Mucosa of descending colon (tissue), 3 donors: ENCODE data around the gene LRRC40. TPM values are rescaled to one million over a fixed set of nuclear protein-coding genes. Genes with fewer than 3 reads are reported as not detected.
A peak's percentile ranks its signal among the peaks of the same experiment; 100 is the strongest.
"Not testable (repeated sequence)": the region's sequence is repeated elsewhere in the genome, so short reads cannot be mapped to it uniquely, and the experiment has no call there.

Experiments used
- ATAC-seq: fragments of 200-7000 bp; cut with Tn5 transposase; one replicate; pipeline ENCODE4 v1.9.1; 2020; ENCODE audit warnings: mild to moderate bottlenecking, moderate library complexity
- DNase-seq, 3 donors: peaks; one replicate each; pipeline ENCODE4 v3.0.0-alpha.2; 2020
- H3K36me3 ChIP-seq: fragments of 200-600 bp; one replicate; pipeline ENCODE4 v1.8.0; 2021; ENCODE audit warnings: low read depth, mild to moderate bottlenecking
- H3K4me1 ChIP-seq: fragments of 200-600 bp; one replicate; pipeline ENCODE4 v1.8.0; 2021; ENCODE audit warnings: low read depth, mild to moderate bottlenecking
- H3K4me3 ChIP-seq: fragments of 200-600 bp; one replicate; pipeline ENCODE4 v1.8.0; 2021; ENCODE audit warnings: mild to moderate bottlenecking
- H3K9me3 ChIP-seq: fragments of 200-600 bp; one replicate; pipeline ENCODE4 v1.8.0; 2021; ENCODE audit warnings: mild to moderate bottlenecking
- intact Hi-C, 2 donors: fragments of 100-400 bp; cut with DNase I in 1 of 2; cut with micrococcal nuclease in 1 of 2; formaldehyde crosslinking; loops; one replicate each; pipeline versions ENCODE4 v1.11.0 to v1.11.1; 2022; cut with DNase I, micrococcal nuclease
- total RNA-seq, 3 donors: library from RNA; stranded (reverse); fragmentation: NEBNext Ultra II Directional in 2 of 3; extraction: Animal tissue kit (Norgen Biotek cat#: 25700) in 2 of 3; gene quantifications; one replicate each; pipeline versions ENCODE4 v1.2.1 to v1.2.4, GENCODE V29; 2021 to 2023
- TF ChIP-seq, protein P1 (sequence below): fragments of 200-600 bp; IDR thresholded peaks from one replicate; pipeline ENCODE4 v1.8.0; 2022; ENCODE audit warnings: antibody characterized with exemption, mild to moderate bottlenecking
- donor health status: DM: no; HTN: no; CAD: no; lungs with moderate emphysema.
- donor health status: DM: no; HTN: no; CAD: no.
- donor health status: DM: no; HTN: yes; CAD: no.

The LRRC40 gene
- total RNA-seq, 3 donors from 2014 or later: 9.0 to 13.4 (median 10.4) TPM

DNA sequence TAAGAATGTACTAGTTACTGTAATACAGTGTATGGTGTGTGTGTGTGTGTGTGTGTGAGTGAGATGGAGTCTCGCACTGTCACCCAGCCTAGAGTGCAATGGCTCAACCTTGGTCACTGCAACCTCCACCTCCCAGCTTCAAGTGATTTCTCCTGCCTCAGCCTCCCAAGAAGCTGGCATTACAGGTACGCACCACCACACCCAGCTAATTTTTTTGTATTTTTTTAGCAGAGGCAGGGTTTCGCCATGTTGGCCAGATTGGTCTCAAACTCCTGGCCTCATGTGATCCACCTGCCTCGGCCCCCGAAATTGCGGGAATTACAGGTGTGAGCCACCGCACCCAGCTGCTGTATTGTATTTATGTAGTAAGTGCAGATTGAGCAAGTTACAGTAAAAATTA, 2.9 kb upstream of the LRRC40 start:
- TF ChIP-seq, protein P1, sequence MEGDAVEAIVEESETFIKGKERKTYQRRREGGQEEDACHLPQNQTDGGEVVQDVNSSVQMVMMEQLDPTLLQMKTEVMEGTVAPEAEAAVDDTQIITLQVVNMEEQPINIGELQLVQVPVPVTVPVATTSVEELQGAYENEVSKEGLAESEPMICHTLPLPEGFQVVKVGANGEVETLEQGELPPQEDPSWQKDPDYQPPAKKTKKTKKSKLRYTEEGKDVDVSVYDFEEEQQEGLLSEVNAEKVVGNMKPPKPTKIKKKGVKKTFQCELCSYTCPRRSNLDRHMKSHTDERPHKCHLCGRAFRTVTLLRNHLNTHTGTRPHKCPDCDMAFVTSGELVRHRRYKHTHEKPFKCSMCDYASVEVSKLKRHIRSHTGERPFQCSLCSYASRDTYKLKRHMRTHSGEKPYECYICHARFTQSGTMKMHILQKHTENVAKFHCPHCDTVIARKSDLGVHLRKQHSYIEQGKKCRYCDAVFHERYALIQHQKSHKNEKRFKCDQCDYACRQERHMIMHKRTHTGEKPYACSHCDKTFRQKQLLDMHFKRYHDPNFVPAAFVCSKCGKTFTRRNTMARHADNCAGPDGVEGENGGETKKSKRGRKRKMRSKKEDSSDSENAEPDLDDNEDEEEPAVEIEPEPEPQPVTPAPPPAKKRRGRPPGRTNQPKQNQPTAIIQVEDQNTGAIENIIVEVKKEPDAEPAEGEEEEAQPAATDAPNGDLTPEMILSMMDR: no peak
- no peak overlapping the region for H3K4me3 ChIP-seq
- H3K9me3 ChIP-seq: no peaks in the 10 kb centered on the region
- intact Hi-C loops: no loop called here
- H3K36me3 ChIP-seq: no peaks in the 10 kb centered on the region
- peaks cover 23% of the 10 kb centered on the region for H3K4me1 ChIP-seq
- ATAC-seq (no peak), DNase-seq (no peak)

DNA sequence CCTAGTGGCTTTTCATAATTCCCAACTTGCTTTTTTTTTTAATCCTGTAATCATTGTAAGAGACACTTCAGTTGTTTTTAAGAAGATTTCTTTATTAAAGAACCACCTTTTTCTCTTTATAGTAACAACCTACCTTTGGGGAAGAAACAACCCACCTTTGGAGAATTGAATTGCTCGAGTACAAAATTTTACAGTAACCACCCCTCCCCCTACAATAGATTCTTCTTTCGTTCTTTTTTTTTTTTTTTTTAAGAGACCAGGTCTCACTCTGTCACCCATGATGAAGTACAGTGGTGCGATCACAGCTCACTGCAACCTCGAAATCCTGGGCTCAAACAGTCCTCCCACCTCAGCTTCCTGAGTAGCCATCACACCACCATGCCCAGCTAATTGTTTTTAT, 2.1 kb upstream of the LRRC40 start:
- TF ChIP-seq, protein P1: no peak
- Histone ChIP-seq H3K4me1 (peaks cover 23% of the 10 kb centered on the region), H3K9me3 (no peaks in the 10 kb centered on the region), H3K4me3 (no peak overlapping the region), H3K36me3 (no peaks in the 10 kb centered on the region)
- DNase-seq (no peak), ATAC-seq (no peak)
- intact Hi-C loops: no loop called here

DNA sequence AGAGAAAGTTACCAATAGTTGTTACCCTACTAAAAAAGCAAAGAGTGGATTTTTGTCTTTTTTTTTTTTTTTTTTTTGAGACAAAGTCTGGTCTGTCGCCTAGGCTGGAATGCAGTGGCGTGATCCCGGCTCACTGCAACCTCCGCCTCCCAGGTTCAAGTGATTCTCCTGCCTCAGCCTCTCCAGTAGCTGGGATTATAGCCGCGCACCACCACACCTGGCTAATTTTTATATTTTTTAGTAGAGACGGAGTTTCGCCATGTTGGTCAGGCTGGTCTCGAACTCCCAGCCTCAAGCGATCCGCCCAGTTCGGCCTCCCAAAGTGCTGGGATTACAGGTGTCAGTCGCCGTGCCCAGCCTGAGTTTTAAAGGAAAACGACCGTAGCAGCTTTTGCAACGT, 1.5 kb upstream of the LRRC40 start:
- H3K9me3 ChIP-seq, H3K36me3 ChIP-seq, ATAC-seq, intact Hi-C loops, H3K4me3 ChIP-seq, DNase-seq: not testable (repeated sequence)
- peaks cover 22% of the 10 kb centered on the region for H3K4me1 ChIP-seq

DNA sequence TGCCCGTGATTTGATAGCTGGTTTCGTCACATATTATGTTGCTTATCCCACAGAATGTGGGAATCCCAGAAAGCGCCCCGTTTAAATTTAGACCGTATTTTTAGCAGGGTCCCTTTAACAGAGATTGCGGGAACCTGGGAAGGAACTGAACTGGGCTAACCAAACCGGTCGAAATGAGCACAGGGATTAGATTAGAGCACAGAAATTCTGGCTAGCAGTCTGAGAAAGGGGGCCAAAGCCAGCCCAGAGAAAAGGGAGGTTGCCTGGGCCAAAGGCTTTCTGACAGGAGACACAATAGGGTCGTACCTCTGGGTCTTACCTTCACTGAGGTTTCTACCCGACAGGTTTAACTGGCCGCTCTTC, 327 bp downstream of the LRRC40 start:
- TF ChIP-seq, protein P1: no peak
- Histone ChIP-seq H3K9me3 (no peaks in the 10 kb centered on the region), H3K36me3 (no peaks in the 10 kb centered on the region), H3K4me1 (peaks cover 20% of the 10 kb centered on the region), H3K4me3 (peak overlapping the region; percentile 56)
- no peak for DNase-seq
- intact Hi-C loops: no loop called here
- ATAC-seq: no peak

DNA sequence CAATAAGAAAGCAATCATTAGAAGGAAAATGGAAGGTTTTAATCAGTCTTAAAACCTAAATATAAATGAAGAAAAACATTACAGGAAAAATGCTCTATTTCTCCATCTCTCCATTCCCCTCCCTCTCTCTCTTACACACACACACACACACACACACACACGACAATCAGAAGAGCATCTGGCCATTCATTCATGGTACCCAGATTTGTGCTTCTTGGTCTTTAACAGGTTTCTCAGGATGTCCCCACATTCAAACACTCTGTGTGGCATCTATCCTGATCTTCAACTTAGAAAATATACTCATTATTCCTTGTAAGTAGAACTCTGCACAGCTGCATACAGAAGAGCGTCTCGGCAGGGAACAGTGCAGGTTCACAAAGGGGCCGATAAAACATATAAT, 779 bp downstream of the LRRC40 start:
- H3K9me3 ChIP-seq: no peaks in the 10 kb centered on the region
- no peak for DNase-seq

DNA sequence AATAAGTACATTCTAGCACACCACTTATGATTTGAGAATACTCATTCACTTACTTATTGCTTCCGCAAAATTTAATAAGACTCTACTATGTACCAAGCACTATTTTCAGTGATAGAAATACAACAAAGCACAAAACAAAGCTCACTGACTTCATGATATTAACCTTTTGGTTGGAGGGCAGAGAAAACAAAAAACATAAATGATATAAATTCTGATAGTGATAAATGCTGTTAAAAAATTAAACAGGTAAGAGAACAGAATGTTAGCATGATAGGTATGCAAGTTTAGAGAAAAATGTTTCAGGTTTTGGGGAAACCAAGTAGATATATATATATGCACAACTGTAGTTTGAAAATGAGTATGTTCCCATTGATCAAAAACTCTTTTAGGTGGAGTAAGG, 1.2 kb downstream of the LRRC40 start:
- ATAC-seq: no peak
- Histone ChIP-seq H3K36me3 (no peaks in the 10 kb centered on the region), H3K4me1 (peaks cover 20% of the 10 kb centered on the region), H3K9me3 (no peaks in the 10 kb centered on the region), H3K4me3 (no peak overlapping the region)
- no peak for DNase-seq
- TF ChIP-seq, protein P1: no peak
- intact Hi-C loops: no loop called here

More for the DNA sequence above, 779 bp downstream of the LRRC40 start:
- ATAC-seq: no peak
- Histone ChIP-seq H3K4me1 (peaks cover 20% of the 10 kb centered on the region), H3K4me3 (no peak overlapping the region), H3K36me3 (no peaks in the 10 kb centered on the region)
- intact Hi-C loops: no loop called here
- TF ChIP-seq, protein P1: no peak
